HG03571 (cell line): Measurements from ENCODE around the gene ASMT.
"Not testable (repeated sequence)": the region's sequence is repeated elsewhere in the genome, so short reads cannot be mapped to it uniquely, and the experiment has no call there.

Experiments
- ATAC-seq: cut with Tn5 transposase; IDR thresholded peaks from one replicate; pipeline ENCODE4 v1.9.1; 2021; ENCODE audit not compliant: unreplicated experiment

The ASMT gene

GRCh38 chrX:1646009-1646408 lies 31.1 kb downstream of the ASMT start:
- no peak for ATAC-seq

DNA sequence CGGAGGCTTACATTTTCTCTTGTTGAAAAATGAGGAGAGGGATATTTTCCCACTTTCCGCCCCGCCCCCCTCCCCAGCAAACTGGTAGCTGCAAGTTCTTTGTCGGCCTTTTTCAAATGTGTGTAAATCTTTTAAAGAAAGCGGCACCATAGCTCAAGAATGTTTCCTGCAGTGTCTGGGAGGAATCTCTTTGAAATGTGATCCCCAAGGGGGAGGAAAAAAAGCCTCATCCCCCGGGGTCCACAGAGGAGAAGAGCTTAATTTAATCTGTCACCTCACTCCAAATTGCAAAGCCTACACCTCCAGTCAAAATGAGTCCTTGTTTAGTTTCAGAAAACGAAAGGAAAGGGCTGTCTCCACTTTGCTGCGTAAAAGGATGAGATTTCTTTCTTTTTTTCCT lies 34.8 kb downstream of the ASMT start:
- ATAC-seq: no peak

GRCh38 chrX:1652011-1652811 lies 37.4 kb downstream of the ASMT start:
- ATAC-seq: not testable (repeated sequence)

DNA sequence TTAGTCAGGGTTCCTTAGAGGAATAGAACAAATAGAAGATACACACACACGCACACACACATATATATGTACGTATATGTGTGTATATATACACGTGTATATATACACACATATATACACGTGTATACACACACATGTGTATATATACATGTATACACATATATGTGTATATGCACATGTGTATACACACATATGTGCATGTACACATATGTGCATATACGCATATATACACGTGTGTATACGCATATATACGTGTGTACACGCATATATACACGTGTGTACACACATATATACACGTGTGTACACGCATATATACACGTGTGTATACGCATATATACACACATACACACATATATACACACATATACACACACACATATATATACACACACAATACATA lies 41.5 kb downstream of the ASMT start:
- no peak for ATAC-seq

- peak; percentile 86 for ATAC-seq
Measured at GRCh38 chrX:1657367-1658070, 42.7 kb downstream of the ASMT start.

- ATAC-seq: no peak
Measured at GRCh38 chrX:1658071-1658491, 43.2 kb downstream of the ASMT start.

- ATAC-seq: no peak
Measured at GRCh38 chrX:1659664-1660461, 45.0 kb downstream of the ASMT start.

- ATAC-seq: no peak
Measured at GRCh38 chrX:1661048-1661921, 46.4 kb downstream of the ASMT start.

GRCh38 chrX:1661922-1662221 lies 47.0 kb downstream of the ASMT start:
- ATAC-seq: no peak

GRCh38 chrX:1667566-1667965 lies 52.7 kb downstream of the ASMT start:
- ATAC-seq: no peak

GRCh38 chrX:1673337-1673736 lies 58.5 kb downstream of the ASMT start:
- ATAC-seq: no peak

GRCh38 chrX:1676866-1677265 lies 62.0 kb downstream of the ASMT start:
- no peak for ATAC-seq

- ATAC-seq: no peak
Measured at GRCh38 chrX:1679238-1679637, 64.4 kb downstream of the ASMT start.

DNA sequence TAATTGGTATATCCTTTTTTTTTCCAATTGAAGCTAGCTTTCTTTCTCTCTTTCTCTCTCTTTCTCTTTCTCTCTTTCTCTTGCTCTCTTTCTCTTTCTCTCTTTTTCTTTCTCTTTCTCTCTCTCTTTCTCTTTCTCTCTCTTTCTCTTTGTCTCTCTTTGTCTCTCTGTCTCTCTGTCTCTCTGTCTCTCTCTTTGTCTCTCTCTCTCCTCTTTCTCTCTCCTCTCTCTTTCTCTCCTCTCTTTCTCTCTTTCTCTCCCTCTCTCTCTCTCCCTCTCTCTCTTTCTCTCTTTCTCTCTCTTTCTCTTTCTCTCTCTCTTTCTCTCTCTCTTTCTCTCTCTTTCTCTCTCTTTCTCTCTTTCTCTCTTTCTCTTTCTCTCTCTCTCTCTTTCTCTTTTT lies 66.6 kb downstream of the ASMT start:
- no peak for ATAC-seq

DNA sequence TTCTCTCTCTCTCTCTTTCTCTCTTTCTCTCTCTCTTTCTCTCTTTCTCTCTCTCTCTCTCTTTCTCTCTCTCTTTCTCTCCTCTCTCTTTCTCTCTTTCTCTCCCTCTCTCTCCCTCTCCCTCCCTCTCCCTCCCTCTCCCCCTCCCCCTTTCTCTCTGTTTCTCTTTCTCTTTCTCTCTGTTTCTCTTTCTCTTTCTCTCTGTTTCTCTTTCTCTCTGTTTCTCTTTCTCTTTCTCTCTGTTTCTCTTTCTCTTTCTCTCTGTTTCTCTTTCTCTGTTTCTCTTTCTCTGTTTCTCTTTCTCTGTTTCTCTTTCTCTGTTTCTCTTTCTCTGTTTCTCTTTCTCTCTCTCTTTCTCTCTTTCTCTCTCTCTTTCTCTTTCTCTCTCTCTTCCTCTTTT lies 67.0 kb downstream of the ASMT start:
- ATAC-seq: not testable (repeated sequence)

- ATAC-seq: not testable (repeated sequence)
Measured at GRCh38 chrX:1682501-1682900, 67.6 kb downstream of the ASMT start.

- ATAC-seq: not testable (repeated sequence)
Measured at GRCh38 chrX:1684883-1685282, 70.0 kb downstream of the ASMT start.

DNA sequence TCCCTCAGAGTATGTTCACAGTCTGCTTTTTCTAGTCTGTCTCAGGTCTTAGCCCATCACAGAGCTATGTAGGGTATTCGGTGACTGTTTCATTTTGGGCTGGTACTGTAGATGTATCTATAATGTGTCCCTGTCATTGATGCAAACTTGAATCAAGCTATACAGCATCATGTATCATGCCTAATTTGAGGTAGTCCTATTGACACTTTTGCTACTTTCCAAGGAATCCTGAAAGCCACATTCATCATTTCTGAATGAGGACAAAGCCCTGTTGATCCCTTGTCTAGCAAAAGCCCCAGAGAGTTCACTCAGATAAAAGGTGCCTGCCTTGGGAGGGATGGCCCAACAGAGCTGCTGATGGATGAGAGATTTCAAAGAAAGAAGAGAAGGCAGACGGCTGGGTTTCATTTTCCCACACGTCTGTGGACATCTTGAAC lies 70.6 kb downstream of the ASMT start:
- not testable (repeated sequence) for ATAC-seq

DNA sequence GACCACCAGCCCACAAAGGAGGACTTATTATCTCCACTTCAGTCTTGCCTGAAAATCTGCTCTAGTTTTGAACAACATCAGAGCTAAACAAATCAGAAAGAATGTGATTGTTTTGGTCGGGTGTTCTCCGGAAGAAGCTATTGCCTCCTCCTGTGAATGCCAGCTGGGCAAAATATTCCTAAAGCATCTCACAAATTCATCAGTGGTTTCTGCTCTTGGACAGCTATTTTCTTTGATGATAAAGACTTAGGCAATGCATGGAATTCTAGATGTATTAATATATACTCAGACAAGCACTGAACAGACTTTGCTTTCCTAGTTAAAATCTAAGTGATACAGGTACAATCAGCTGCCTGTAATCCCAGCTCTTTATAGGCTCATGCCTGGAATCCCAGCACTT lies 71.8 kb downstream of the ASMT start:
- no peak for ATAC-seq
